NCI-H2196 (cell line): ENCODE measurements around the gene JMJD1C.
"Not testable (repeated sequence)": the region's sequence is repeated elsewhere in the genome, so short reads cannot be mapped to it uniquely, and the experiment has no call there.

Experiments used
- DNase-seq: peaks from one replicate; lab custom pipeline; 2025; ENCODE audit not compliant: unreplicated experiment; lab: John Stamatoyannopoulos, UW

Gene JMJD1C

GRCh38 chr10:63366933-63367332 lies 98.8 kb downstream of the JMJD1C start:
- no peak for DNase-seq

DNA sequence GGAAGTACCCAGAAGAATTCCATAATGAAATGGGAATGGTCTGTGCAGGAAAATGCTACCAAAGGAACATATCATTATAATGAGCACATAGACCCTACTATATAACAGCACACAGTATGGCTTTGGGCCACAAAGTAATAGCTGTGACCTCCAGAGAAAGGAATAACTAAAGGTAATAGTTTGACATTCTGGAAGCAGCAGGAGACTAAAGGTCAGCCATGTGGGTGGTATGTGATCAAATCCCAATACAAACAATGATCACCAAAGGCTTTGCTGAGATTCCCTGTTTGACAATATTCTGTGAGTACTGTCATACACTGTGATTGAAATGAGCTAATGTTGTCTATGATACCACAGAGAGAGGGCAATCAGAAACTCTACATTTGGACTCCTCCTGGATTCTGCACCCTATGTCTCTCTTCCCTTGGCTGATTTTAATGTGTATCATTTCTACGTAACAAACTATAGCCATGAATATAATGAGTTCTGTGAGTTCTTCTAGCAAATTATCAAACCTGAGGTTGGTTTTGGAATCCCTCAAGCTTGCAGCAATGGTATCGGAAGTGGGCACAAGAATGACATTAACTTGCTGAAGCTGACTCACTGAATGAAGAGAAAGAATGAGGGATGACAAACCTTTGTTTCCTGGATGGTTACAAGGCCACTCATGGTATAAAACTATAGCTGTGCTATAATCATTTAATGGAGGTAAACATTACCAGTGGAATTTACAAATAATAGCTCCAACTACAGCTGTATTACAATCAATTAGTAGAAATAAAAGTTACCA lies 99.6 kb downstream of the JMJD1C start:
- DNase-seq: no peak

GRCh38 chr10:63364918-63365317 lies 100.9 kb downstream of the JMJD1C start:
- no peak for DNase-seq

DNA sequence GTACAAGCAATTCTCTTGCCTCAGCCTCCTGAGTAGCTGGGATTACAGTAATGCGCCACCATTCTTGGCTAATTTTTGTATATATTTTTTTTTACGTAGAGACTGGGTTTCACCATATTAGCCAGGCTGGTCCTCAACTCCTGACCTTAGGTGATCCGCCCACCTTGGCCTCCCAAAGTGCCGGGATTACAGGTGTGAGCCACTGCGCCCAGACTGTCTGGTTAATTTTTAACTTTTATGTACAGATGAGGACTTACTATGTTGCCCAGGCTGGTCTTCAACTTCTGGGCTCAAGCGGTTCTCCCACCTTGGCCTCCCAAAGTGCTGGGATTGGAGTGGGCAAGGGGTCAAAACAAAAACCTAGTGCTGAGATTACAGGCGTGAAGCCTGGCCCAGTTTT lies 101.8 kb downstream of the JMJD1C start:
- no peak for DNase-seq

DNA sequence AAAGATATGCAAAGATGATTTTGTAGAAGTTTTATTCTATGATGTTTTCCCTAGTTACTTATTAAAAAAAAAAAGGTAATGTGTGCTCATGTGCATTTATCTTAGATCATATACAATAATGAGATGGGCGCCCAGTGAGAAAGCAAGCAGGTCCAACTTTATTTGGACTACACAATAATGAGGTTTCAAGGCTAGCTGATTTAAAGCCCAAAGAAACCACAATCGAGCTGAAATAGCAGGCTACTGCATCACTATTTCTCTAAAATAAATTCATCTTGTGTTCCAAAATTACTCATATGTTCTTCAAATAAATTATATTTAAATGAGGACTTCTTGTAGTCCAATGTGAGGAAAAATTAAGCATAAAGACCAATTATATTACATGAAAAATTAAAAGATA lies 110.1 kb downstream of the JMJD1C start:
- no peak for DNase-seq

GRCh38 chr10:63352976-63353375 lies 112.8 kb downstream of the JMJD1C start:
- no peak for DNase-seq

DNA sequence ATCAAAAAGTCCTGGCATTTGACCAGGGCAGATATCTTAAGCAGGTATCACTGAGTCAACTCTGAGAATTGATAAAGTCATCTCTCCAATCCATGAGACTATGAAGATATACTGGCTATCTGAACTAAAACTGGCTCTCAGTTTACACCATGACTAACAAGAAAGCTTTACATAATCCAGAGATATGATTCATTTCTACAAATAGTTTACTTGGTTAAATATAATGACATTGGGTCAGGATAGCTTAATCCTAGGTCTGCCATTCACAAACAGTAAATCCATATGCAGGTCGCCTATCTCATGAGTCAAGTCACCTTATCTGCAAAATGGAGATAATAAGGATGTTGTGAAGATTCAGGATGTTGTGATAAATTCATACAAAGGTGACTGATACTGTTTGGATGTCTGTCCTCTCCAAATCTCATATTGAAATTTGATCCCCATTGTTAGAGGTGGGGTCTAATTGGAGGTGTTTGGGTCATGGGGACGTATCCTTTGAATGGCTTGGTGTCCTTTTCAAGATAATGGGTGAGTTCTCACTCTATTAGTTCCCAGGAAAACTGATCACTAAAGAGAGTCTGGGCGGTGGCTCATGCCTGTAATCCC lies 117.4 kb downstream of the JMJD1C start:
- no peak for DNase-seq

DNA sequence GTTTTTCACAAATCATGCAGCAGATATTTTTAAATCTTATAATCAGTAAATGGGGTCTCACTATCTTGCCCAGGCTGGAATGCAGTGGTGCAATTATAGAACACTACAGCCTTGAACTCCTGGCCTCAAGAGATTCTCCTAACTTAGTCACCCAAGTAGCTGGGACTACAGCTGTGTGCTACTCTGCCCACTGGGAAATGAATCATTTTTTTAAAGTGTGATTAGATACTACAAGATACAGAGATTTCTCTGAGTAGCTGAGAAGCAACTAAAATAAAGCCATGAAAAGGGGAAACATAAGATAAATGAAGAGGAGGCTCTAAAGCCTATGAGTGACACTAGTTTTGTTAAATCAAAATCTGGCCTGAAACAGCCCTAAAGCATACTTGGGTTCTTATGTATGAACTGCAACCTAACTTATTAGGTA lies 119.7 kb downstream of the JMJD1C start:
- DNase-seq: no peak

GRCh38 chr10:63344269-63344668 lies 121.5 kb downstream of the JMJD1C start:
- no peak for DNase-seq

DNA sequence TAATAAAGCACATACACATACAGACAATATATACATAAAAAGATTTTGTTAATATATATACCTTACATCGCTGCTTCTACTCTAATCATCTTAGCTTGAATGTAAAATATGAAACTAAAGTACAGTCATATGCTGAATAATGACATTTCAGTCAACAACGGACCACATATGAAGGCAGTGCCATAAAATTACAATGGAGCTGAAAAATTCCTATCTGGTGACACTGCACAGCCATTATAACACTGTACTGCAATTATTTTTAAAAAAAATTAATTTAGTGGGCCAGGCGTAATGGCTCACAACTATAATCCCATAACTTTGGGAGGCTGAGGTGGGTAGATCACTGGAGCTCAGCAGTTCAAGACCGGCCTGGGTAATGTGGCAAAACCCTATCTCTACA lies 122.3 kb downstream of the JMJD1C start:
- no peak for DNase-seq

DNA sequence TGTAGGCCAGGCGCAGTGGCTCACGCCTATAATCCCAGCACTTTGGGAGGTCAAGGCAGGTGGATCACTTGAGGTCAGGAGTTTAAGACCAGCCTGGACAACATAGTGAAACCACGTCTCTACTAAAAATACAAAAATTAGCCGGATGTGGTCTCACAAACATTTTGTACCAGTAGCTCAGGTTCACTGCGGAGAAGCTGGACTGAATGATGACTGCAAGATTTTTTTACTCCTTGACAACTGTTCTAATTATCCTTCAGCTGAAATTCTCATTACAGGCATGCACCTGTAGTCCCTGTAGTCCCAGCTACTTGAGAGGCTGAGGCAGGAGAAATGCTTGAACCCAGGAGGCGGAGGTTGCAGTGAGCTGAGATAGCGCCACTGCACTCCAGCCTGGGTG lies 126.1 kb downstream of the JMJD1C start:
- DNase-seq: not testable (repeated sequence)

DNA sequence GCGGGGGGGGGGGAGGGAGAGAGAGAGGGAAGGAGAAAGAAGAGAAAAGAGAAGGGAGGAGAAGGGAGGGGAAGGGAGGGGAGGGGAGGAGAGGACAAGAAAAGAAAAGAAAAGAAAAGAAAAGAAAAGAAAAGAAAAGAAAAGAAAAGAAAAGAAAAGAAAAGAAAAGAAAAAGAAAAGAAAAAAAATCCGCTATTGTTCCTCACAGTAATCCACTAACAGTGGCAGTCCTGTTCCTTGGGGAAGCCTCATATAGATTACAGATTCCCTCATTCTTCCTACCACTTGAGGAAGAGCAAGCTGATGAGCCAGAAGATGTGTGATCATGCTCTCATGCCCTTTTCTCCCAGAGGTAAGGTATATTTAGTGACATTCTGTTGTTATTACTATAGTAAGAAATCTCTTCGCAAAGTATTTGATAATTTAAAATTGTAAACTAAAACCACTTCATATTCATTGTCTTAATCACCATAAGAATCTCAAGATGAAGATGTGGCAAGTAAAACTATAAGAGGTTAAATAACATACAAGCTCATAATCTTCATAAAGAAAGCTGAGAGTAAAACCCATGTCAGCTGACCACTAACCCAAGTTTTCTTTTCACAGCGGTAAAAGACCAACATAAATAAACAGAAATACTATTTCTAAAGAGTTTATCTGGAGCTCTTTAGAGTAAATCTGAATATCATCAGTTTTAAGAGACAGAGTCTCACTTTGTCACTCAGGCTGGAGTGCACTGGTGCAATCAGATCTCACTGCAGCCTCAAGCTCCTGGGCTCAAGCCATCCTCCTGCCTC lies 128.1 kb downstream of the JMJD1C start:
- no peak for DNase-seq

GRCh38 chr10:63331586-63331985 lies 134.2 kb downstream of the JMJD1C start:
- DNase-seq: no peak

DNA sequence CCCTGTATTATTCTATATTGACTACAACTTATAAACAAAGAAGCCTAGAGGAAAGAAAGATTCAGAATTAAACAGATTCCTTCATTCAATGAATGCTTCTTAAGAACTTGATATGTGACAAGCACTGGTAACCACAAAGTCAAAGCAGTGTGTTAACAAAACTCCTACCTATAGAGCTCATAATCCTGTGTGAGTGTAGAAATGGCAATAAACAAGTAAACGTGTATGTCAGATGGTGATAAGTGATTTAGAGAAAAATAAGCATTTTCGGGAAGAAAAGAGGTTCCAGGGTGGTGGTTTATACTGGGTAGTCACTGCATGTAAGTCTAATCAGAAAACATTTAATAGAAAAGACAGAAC lies 141.3 kb downstream of the JMJD1C start:
- no peak for DNase-seq

- DNase-seq: no peak
Observed at GRCh38 chr10:63323701-63324494, 141.9 kb downstream of the JMJD1C start.

- no peak for DNase-seq
Observed at GRCh38 chr10:63320683-63321082, 145.1 kb downstream of the JMJD1C start.

GRCh38 chr10:63319231-63319630 lies 146.5 kb downstream of the JMJD1C start:
- no peak for DNase-seq

DNA sequence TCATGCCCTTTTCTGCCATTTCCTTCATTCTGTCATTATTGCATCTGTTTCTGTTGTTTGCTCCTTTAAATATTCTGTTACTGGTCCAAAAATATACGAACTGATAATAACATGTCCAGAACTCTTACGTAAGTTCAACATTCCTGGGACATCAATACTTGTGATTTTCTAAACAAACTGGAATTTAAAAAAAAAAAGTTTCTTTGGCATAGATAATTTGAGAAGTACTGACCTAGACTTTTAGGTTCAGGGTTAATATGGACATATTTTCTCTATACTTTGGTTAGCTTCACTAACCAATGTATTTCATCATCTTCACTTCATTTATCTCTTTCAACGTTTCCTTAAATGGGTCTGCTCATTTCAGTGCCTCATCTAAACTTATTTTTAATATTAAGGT lies 147.3 kb downstream of the JMJD1C start:
- DNase-seq: no peak

DNA sequence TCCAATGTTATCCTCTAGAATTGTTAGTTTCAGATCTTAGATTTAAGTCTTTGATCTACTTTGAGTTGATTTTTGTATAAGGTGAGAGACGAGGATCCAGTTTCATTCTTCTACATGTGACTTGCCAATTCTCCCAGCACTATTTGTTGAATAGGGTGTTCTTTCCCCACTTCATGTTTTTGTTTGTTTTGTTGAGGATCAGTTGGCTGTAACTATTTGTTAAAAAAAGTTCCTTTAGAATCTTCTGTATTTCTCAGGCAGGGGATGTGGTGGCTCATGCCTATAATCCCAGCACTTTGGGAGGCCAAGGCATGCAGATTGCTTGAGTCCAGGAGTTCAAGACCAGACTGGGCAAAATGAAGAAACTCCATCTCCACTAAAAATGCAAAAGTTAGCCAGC lies 151.8 kb downstream of the JMJD1C start:
- no peak for DNase-seq

GRCh38 chr10:63313066-63313717 lies 152.6 kb downstream of the JMJD1C start:
- no peak for DNase-seq

GRCh38 chr10:63308628-63309027 lies 157.1 kb downstream of the JMJD1C start:
- no peak for DNase-seq
